ENCODE data around the gene HECA. TPM values are rescaled to one million over a fixed set of nuclear protein-coding genes. Genes with fewer than 3 reads are reported as not detected.
"Not testable (repeated sequence)": the region's sequence is repeated elsewhere in the genome, so short reads cannot be mapped to it uniquely, and the experiment has no call there.

The HECA gene, protein sequence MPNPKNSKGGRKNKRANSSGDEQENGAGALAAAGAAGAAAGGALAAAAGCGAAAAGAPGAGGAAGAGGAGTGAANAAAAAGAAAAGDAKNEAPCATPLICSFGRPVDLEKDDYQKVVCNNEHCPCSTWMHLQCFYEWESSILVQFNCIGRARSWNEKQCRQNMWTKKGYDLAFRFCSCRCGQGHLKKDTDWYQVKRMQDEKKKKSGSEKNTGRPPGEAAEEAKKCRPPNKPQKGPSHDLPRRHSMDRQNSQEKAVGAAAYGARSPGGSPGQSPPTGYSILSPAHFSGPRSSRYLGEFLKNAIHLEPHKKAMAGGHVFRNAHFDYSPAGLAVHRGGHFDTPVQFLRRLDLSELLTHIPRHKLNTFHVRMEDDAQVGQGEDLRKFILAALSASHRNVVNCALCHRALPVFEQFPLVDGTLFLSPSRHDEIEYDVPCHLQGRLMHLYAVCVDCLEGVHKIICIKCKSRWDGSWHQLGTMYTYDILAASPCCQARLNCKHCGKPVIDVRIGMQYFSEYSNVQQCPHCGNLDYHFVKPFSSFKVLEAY
- 10 to 100 TPM; 23.3 to 40.4 TPM for total RNA-seq
- long read RNA-seq, donor 1, full-length matches to known transcripts = 4 of 8 reads
- long read RNA-seq, donor 1, partial matches to known transcripts = 1 of 8 reads
- long read RNA-seq, donor 1, other reads (novel, unspliced or antisense) = 3 of 8 reads
- long read RNA-seq, donor 2, partial matches to known transcripts = 5 of 5 reads
- long read RNA-seq, donor 2, other reads (novel, unspliced or antisense) = 0 of 5 reads

DNA sequence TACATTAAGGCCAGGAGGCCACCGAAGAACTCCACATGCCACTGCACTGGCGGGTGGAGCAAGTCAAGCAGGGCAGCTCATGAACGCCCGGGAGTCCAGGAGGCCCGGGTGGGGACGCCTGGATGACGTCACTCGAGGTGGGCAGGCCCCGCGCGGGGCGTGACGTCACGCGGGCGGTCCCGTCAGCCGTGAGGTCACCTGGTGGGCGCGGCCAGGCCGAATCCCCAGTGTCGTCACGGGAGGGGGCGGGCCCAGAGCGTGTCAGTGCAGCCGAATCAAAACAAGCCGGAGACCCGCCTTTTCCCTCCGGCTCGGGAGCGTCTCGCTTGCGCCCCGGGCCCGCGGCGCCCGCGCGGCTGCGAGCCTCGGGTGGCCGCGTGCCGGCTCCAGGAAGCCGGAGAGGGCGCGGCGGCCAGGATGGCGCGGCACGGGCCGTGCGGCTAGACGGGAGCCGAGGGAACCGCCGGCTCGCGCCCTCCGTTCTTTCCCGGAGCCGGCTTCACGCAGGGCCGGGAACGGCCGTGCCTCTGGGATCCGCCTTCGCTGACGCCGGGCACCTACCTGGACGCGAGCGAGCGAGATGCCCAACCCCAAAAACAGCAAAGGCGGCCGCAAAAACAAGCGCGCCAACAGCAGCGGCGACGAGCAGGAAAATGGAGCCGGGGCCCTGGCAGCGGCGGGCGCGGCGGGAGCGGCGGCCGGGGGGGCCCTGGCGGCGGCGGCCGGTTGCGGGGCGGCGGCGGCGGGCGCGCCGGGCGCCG lies at the start of gene HECA:
Gene HECA, plus strand, starts transcription at position 264 of the 761 bp plus-strand sequence. Its CDS starts 317 bp downstream, at position 581.
- intact Hi-C loops (cut with DNase I) = loop anchor here in 1 of 2 donors (10.0 kb wide), 1 partner anchor 320 kb away; no protein-coding TSS in a partner anchor
- peak; percentile 99 for DNase-seq (ENCODE audit: low spot score)

DNA sequence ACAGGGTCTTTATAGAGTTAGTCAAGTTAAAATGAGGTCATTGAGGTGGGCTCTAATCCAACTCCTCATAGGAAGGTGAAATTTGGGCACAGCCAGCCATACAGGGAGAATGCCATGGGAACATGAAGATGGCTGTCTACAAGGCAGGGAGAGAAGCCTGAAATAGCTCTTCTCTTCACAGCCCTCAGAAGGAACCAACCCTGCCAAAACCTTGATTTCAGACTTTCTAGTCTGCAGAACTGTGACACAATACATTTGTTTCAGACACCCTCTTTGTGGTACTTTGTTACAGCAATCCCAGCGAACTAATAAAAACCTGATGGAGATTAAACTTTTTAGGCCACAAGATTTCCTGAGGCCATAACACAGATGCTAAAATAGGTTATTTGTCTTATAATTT lies 43.1 kb upstream of the HECA start:
- intact Hi-C loops (cut with DNase I) = no loop called here
- no peak for DNase-seq (ENCODE audit: low spot score)

DNA sequence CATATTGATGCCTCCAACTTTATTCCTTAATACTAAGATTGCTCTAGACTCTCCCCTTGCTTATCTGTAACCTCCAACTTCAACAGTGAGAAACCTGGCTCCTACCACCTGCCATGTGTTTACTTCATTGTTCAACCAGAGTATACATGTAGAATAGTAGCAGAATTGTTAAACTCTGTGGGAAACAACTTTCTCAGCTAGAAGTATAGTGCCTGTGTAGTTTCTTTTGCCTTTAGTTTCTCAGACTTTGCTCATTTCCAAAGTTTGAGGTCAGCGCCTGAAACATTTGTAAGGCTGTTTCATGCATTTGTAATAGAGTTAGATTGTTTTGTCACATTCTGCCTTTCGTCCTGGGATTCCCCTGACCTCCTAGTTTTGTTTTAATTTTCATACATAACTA lies 34.9 kb upstream of the HECA start:
- intact Hi-C loops (cut with DNase I) = no loop called here
- no peak for DNase-seq (ENCODE audit: low spot score)

DNA sequence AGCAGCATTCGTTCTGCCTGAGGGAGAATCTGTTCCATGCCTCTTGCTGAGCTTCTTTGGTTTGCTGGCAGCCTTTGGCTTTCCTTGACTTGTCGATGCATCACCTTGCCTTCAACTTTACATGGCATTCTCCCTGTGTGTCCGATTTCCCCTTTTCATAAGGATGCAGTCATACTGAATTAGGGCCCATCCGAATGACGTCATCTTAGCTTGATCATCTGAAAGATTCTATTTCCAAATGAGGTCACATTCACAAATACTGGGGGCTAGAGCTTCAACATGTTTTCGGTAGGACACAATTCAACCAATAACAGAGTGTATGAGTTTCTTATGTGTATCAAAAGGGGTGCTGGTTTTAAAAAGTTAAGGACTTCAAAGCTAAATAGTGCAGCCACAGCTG lies 27.8 kb upstream of the HECA start:
- intact Hi-C loops (cut with DNase I) = no loop called here
- DNase-seq (ENCODE audit: low spot score) = no peak

DNA sequence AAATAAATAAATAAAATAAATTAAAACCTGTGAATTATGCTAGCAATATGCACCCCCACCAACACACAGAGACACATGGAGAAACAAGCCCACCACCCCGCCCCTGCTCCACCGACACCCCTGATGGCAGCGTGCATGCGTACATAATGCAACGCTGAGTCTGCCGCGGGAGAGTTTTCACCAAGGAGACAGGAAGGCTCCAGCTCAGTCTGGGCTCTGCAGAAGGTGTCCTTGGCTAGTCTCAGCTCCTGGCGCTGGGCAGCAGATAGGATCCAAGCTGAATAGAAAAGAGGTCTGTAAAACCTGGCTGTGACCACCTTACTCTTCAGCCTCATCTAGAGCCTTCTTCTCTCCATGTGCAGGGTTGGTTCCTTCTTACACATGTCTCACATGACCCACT lies 26.5 kb upstream of the HECA start:
- intact Hi-C loops (cut with DNase I) = no loop called here
- DNase-seq (ENCODE audit: low spot score) = no peak

DNA sequence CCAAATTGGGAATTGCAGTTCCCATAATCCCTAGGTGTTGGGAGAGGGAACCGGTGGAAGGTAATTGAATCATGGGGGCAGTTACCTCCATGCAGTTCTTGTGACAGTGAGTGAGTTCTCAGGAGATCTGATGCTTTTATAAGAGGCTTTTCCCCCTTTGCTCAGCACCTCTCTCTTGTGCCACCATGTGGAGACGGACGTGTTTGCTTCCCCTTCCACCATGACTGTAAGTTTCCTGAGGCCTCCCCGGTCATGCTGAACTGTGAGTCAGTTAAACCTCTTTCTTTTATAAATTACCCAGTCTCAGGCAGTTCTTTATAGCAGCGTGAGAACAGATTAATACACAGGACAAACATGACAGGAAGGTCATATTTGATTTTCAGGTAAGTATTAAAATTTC lies 25.3 kb upstream of the HECA start:
- intact Hi-C loops (cut with DNase I) = no loop called here
- no peak for DNase-seq (ENCODE audit: low spot score)

DNA sequence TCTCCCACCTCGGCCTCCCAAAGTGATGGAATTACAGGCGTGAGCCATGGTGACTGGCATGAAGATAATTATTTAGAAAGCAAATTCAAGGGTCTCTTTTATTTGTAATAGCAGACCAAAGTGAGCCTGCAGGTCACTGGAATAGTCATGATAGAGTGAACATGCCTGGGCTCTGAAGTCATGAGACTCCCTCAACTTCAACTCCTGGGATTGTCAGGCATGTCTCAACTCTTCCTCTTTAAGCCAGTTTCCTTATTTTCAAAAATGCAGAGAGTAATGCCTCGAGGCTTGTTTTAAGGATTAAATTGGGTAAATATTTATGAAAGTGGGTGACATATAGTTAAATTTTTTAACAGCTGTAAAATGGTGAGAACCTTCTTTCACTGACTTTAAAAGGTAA lies 22.7 kb upstream of the HECA start:
- no peak for DNase-seq (ENCODE audit: low spot score)
- intact Hi-C loops (cut with DNase I) = no loop called here

DNA sequence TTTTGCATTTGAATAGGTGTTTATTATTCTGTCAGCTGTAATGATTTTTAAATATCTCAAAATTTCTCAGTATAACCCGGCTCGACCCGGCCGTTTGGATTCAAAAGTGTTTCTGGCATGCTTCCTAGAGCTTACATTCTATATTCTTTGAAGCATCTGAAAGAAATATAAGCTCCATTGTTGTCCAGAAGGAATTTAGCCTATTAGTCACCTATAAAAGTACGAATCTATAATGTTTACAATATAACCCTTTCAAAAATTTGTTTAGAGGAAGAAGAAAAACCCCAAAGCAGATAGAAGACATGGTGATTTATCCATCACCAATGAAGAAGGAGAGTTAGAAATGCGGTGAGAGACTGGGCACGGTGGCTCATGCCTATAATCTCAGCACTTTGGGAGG lies 22.3 kb upstream of the HECA start:
- DNase-seq (ENCODE audit: low spot score) = no peak
- intact Hi-C loops (cut with DNase I) = no loop called here

DNA sequence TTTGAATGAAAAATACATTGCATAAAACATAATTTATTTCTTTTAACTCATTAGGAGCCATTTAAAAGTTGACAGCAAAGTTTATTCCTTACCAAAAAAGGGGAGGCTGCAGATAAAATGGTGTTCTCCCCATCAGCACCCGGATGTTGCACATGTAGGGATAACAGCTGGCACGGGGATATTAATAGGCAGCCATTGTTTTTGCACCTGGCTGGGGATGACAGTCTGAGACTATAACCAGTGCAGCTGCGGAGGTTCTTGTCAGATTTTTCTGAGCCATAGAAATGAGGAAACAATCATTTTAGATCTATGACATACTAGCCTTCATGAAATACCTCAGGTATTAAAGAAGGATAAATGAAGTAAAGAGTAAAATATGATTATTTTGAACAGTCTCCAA lies 20.1 kb upstream of the HECA start:
- intact Hi-C loops (cut with DNase I) = no loop called here

DNA sequence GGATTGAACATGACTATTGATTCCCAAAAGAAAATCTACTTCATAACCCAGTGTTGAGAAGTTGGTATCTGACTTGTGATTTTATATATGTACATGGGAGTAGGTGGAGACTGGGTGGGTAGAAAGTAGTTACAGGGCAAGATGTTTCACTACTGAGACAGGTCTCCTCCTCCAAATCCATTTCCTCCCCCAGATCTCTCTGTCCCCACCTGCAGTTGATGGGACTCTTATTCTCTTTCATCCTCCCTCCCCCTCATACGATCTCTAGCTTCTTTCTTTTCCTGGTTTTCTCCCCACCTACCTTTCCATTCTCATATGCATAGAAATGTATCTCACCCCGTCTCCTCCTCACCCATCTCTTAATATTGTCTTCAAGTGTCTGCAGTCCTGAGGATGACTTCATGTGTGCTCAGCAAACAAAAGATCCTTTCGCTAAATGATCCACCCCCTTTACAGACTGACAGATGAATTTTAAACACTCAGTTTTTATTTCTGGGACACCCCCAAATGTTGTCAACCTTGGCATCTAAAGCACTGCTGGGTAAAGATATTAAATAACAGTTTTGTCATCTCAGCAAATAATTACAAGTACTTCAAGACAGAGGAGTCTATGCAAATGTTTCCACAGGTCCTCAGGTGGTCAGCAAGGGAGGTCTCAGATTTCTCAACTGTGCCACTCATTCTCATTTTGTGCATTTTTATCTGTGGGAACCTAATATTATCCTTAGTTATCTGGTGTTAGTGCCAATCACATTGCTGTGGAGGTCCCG lies 18.7 kb upstream of the HECA start:
- no peak for DNase-seq (ENCODE audit: low spot score)
- intact Hi-C loops (cut with DNase I) = loop anchor here in 1 of 2 donors (1.0 kb wide), 1 partner anchor 16 kb away; no protein-coding TSS in a partner anchor

More for the DNA sequence above, 20.1 kb upstream of the HECA start:
- DNase-seq (ENCODE audit: low spot score) = no peak

DNA sequence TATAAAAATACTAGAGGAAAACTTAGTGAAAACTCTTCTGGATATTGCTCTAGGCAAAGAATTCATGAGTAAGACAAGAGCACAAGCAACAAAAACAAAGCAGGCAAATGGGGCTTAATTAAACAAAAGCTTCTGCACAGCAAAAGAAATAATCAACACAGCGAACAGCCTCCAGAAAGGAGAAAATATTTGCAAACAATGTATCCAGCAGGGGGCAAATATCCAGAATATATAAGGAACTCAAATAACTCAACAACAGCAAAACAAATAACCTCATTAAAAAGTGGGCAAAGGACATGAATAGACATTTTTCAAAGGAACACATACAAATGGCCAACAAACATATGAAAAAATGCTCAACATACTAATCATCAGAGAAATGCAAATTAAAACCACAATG lies 17.1 kb upstream of the HECA start:
- DNase-seq (ENCODE audit: low spot score) = no peak
- intact Hi-C loops (cut with DNase I) = no loop called here

DNA sequence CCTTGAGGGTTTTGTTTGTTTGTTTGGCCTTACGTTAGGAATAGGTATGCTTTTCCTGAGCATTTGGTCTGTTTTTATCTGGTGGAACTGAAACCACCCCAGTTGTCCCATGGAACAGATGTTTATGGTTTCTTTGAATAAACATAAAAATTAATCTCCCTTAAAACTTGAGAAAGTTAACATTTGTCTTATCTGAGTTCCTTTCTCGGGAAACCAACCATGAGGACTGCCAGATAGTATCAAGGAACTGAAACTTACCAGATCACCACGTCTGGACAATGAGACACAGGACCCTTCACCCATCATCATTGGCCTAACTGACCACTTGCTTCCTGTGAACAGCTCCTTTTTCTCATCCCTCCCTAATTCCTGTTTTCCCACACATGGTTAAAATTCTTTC lies 15.3 kb upstream of the HECA start:
- no peak for DNase-seq (ENCODE audit: low spot score)
- intact Hi-C loops (cut with DNase I) = no loop called here

DNA sequence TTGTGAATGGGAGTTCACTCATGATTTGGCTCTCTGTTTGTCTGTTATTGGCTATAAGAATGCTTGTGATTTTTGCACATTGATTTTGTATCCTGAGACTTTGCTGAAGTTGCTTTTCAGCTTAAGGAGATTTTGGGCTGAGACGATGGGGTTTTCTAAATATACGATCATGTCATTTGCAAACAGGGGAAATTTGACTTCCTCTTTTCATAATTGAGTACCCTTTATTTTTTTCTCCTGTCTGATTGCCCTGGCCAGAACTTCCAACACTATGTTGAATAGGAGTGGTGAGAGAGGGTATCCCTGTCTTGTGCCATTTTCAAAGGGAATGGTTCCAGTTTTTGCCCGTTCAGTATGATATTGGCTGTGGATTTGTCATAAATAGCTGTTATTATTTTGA lies 12.1 kb upstream of the HECA start:
- DNase-seq (ENCODE audit: low spot score); intact Hi-C loops (cut with DNase I): not testable (repeated sequence)

DNA sequence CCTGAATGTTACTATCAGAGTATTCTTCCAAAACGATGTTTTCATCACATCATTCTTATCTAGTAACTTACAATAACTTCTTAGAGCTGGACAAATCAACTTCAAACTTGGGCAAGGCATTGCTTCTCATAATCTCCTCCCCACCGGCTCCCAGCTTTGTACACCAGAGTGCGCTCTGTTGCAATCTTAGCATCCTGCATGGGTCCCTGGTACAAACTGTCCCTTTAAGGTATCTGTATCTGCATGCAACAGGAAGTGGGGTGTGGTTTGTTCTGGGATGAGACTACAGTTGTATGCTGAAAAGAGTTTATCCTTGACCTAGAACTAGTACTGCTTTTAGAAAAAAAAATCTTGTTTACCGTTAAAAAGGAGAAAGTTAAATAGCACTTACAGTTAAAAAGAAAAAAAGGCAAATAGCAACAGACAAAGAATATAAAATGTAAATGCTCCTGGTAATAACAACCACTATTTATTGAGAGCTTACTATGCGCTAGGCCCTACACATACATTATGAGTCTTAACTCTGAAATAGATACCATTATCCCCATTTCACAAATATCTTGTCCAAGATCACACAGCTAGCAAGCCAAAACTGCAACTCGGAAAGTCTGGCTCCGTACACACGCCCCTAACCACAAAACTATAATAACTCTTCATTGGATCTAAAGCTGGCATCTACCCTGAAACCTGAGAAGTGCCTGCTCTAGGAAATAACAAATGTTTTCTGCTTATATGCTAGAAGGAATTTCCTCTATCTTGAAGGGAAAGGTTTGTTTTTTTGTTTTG lies 9.8 kb upstream of the HECA start:
- intact Hi-C loops (cut with DNase I) = no loop called here
- peak; percentile 80 for DNase-seq (ENCODE audit: low spot score)

DNA sequence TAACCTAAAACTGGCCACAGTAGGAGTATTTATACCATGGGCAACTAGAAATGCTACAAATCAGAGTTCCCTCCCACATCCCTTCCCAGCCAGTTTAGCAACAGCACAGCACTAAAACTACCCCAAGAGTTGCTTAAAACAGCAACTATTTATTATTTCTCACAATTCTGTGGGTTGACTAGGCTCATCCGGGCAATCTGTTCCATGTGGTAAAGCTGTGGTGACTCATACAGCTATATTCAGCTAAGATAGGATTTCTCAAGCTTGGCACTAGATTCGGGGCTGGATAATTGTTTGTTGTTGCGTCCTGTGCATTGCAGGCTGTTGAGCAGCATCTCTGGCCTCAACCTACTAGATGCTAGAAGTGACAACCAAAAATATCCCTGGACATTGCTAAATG lies 8.6 kb upstream of the HECA start:
- intact Hi-C loops (cut with DNase I) = no loop called here
- DNase-seq (ENCODE audit: low spot score) = no peak

DNA sequence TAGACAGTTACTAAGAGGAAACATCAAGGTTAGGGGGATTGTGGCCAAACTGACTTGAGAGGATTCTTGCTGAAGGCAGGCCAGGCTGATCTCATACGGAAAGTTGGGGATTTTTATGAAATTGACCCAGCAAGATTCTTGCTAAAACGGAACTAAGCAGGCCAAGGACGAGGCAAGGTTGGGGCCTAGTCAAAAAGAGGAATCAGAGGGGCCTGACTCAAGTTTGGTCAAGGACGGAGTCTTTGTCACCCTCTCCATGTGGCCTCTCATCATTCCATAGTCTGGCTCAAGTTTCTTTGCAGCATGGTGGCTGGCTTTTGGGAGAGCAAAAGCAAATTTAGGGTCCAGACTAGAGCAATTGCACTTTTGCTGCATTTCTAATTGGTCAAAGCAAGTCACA lies 7.9 kb upstream of the HECA start:
- intact Hi-C loops (cut with DNase I) = no loop called here
- no peak for DNase-seq (ENCODE audit: low spot score)

DNA sequence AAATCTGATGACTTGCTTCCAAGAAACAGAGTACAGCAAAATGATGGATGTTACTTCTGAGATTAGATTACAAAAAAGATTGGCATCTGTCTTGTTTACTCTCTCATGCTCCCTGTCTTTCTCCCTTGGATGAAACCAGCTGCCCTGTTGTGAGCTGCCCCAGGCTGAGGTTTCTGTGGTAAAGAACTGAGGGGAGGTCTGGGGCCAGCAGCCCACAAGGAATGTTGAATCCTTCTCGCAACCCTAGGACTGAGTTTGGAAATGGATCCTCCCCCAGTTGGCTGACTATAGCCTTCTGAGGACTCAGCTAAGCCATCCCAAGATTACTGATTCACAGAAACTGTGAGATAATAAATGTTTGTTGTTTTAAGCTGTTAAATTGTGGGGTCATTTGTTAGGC lies 5.6 kb upstream of the HECA start:
- DNase-seq (ENCODE audit: low spot score) = no peak
- intact Hi-C loops (cut with DNase I) = no loop called here

DNA sequence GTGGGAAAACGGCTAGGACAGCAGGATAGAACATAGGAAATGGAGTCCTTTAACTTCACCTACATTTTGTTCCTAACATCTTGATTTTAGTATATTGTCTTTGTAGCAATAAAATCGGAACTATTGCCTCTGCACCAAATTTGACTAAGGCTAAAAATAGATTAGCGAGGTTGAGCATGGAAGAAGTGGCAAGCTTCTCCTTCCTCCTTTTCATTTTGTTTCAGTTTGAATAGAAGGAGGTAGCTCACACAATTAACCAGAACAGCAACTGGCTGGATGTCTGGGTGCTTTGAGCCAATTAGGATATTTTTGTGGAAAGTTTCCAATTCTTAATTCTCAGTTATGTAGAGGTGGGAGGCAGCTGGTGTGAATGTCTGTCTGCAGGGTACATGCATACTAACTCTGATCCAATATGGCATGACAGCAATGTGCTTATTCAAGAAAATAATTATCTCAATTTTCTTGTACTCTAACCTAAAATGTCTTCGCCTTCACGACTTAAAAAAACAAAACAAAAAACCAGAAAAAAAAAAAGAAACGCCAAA lies 3.1 kb upstream of the HECA start:
- intact Hi-C loops (cut with DNase I) = loop anchor here (1.0 to 10.0 kb wide), 2 partner anchors 16 to 317 kb away; no protein-coding TSS in a partner anchor
- no peak for DNase-seq (ENCODE audit: low spot score)
